GM19468 (cell line): ENCODE measurements around the gene SNRNP27.

Experiments
- ATAC-seq: cut with Tn5 transposase; IDR thresholded peaks from one replicate; pipeline ENCODE4 v1.9.1; 2021; ENCODE audit warnings: mild to moderate bottlenecking, moderate library complexity, moderate number of reproducible peaks; ENCODE audit not compliant: unreplicated experiment; ENCODE audit errors: extremely low read depth

SNRNP27 gene

DNA sequence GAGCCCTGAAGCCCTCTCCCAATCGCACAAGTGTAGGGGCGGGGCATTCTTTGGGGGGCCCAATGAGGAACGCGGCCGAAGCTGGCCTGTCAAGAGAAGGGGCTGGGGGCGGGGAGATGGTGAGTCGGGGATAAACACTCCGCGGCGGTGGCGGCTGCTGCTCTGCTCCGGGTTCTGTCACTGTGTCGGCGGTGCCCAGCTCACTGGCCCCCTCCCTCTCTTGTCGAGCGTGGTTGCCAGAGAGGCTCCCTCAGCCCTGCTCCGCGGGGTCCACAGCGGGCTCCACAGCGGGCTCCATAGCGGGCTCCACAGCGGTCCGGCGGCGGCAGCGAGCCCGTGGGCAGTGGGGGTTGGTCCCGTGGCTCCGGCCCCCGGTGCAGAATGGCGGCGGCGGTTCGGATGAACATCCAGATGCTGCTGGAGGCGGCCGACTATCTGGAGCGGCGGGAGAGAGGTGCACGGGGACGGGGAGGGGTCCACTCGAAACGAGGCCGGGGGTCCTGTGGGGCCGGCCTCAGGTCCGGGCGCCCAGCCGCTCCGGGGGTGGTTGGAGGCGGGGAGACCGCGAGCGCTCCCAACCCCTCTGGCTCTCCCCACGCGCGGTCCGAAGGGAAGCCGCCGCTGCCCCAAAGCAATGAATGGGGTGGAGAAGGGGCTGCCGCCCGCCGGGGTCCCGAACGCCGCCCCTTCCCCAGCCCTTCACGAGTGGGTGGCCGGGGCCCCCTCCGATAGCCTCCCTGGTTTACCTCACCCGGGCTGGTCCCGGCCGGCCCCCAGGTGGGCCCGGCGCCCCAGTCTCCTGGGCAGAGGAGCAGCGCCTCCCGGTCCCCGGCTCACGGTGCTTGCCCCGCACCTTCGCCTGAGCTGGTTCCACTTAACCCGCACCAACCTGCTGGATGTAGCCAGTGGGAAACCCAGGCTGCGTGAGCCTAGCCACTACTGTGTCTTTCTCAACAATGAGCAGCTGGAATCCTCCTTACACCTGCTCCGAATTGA, 21.5 kb downstream of the SNRNP27 start, which contains the start of gene MXD1:
Gene MXD1 (plus strand): TSS at position 160 of the 996 bp plus-strand sequence. CDS start 222 bp downstream, at position 382.
- no peak for ATAC-seq

DNA sequence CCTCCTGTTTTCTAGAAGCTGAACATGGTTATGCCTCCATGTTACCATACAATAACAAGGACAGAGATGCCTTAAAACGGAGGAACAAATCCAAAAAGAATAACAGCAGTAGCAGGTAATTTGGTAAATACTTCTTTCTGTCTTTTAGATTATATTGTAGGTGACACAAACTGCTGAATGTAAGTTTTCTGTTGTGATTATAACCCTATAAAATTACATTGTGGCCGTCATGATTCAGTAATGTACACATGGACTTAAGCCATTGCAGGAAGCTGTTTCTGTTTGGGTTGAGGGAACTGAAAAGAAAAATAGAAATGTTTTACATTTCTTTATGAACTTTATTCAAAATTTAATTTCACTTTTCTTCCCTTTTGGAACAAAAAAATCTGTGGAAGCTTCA, 22.4 kb downstream of the SNRNP27 start:
- no peak for ATAC-seq

DNA sequence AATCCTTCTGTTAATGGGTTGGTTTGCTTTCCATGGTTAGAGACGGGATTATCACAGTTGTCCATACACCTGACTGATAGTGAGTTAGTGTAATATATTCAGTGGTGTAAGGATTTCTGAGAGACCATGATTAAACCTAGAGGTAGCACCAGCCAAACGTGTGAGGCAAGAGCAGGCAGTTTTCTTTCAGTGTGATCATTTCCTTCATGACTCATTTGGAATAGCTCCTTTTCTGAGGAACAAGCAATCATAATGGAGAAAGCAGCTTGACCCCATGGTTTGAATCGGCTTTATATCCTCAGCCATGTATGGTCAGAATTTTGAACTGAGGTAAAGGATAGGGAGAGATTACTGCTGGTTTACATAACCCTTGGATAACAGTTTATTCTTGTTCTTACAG, 24.1 kb downstream of the SNRNP27 start:
- ATAC-seq = no peak

DNA sequence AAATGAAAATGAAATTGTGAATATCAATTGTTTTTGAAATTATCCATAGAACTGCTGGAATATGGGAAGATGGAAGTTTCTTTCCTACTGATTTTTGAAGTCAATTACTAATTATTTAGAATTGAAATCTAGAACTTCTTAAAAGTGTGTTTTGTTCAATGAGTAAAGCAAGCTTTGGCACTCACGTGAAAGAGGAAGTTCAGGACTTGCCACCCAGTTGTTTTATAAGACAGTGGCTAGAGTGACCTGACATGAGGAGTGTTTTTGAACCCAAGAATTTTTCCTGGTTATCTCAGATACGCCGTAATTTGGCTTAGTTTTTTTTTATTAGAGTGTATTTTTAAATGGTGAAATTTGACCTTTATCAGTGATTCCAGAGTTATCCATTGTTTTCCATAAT, 24.6 kb downstream of the SNRNP27 start:
- ATAC-seq = no peak

DNA sequence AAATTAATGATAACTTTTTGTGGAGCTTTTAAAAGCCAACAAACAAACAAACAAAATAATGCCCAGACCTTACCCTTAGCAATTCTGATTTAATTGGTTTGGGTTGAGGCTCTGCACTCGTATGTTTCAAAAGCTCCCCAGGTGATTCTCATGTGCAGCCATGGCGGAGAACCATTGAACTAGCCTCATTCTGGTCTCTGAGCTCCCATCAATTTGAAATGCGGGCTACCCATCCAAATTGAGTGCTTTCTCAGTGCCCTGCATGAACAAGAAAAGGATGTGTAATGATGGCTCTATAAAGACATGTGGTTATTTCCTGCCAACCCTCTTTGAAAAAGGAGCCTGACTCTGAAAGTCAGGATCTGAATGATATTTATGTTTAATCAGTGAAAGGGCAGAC, 29.4 kb downstream of the SNRNP27 start:
- ATAC-seq = no peak

DNA sequence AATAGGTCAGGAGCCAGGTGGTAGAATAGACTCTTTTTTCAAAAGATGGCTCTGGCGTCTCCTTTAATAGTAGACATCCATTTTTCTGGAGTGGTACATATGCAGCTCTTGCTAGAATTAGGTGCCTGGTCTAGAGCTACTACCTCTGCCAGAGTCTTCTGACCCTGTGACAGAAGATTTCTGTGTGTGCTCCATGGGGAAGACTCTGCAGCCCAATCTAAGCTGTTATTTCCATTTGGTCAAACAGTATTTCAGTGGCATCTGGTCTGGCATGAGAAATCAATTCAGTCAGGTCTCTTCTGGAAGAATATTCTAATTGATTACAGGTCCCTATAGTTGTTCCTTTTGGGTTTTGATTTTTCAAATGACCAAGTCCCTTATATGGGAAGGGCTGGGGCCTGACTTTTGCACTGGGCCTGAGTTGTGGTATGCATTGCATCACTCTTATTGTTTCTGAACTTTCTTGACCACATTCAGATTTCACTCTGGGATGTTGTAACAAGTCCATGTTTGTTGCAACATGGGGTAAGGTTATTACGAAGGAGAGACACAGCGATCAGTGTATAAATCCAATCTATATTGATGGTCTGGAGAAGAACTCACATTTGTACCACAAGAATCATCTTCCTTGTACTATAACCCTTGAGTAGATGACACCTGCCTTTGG, 33.2 kb downstream of the SNRNP27 start:
- ATAC-seq = no peak

DNA sequence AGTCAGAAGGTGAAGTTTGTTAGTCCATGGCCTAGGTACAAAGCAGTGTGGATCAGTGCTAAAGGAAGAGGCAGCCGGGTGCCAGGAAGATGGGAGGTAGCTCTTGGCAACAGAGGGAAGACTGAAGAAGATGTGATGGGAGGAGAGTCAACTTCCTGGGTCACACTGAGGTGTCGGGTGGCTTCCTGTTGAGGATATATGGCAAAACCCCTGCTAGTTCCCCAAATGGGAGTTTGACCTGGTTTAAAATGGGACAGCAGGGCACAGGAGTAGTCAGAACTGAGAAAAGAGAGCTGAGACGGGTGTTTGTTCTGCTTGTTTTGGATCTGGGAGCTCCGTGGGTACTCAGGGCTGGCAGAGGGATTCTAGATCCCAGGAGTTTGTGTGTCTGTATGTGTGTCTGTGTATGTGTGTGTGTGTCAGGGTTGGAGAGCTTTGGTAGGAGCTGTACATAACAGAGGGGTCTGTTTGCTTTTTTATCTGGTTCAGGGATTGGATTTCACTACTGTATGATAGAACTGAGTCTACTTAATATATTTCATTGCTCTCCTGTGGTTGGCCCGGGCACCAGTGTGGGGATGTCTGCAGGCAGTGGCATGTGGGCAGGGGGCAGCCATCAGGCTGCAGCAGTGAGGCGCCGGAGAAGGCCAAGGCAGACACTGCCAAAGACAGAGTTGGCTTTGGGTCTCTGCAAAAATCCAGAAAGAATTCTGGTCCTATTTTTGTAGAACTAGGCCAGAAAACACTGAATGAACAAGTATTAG, 38.3 kb downstream of the SNRNP27 start:
- no peak for ATAC-seq

DNA sequence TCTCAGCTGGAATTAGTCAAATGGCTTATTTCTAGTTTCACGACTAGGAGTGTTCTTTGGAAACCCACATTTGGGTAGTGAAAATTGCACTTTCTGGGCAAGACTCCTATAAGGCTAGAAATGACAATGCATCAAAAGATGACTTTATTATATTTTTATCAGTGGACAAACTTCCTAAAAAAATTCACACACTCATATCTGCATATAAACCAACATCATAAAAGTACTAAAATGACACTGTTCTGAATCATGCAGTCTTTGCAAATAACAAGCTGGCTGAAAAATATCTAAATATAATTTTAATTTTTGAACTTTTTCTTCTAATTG, 38.8 kb downstream of the SNRNP27 start:
- ATAC-seq = no peak

DNA sequence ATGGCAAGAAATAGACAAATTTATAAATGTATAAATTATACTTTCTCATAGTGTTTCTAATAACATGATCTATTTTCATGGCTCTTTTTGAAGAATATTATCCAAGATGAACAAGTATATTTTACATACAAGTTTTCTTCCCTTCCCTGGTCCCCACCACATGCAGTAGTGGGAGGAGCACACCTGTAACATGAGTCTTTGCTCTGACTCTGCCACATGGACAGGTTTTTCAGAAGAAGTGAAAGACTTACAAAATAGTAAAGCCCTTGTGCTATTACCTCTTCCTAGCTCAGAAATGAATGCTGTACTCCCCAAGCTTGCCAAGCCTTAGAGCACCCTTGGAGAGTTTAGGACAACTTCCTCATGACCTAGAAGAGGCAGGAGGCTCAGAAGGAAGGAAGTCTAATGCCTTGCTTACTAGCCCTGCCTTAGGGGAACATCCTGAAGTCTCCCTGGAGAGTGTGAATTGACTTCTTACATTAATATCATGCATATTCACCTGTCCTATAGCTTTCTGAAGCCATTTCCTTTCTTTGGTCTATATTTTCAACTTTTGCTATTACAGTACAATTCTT, 39.6 kb downstream of the SNRNP27 start:
- no peak for ATAC-seq

DNA sequence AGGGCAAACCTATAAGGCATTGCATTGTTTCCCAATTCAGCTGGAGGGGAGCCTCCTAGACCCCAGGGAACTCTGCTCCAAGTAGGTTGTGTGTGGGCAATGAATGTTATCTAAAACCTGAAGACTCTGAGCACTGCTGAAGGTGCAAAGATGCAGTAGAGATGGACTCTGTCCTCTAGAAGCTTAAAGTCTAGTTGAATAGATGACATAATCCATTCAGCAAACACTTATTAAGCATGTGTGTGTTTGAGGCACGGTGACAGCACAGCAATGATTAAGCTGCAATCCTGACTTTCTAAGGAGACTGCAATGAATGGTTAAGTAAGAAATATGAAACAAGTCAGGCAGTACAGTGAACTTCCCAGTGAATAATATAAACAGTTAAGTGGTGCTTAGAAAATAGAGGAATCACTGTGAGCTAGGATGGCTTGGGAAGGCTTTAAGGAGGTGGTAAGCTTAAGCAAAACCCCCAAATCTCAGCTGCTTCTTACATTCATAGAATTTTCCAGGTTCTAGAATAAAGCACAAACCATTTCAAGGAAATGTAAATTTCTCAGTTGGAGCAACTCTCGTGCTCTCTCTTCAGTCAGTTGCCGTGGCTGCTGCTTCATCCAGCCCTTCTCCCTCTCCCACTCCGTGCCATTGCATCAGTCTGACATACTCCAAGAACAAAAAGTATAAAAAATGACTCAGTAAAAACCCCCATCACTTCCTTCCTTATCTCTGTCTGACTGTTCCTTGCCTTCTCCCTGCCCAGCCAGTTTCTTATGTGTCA, 40.3 kb downstream of the SNRNP27 start:
- no peak for ATAC-seq

DNA sequence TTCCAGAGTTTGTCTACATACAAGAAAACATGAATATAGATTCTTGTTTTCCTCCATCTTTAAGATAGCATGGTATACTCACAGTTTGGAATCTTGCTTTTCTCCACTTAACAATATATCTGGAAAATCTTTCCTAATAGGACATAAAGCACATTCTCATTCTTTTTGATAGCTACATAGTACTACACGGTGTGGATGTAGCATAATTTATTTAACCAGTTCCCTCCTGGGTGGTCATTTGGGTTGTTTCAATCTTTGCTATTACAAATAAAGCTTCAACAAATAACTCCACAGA, 40.8 kb downstream of the SNRNP27 start:
- ATAC-seq = no peak

DNA sequence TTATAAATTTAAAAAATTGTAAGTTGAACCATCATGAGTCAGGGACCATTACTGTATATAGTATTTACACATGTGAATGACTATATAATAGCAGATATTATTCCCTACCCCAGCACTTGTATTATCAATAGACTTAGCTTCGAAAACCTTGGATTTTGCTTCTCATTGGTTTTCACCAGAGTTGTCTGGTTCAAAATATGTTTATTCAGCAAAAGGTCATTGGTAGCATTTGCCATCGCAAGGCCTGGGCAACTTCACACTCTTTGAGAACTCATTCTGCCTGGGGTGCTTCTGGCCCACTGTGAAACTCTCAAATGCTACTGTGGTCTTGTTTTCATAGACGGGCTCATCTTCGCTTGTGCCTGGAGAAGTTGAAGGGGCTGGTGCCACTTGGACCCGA, 41.3 kb downstream of the SNRNP27 start:
- ATAC-seq = no peak

DNA sequence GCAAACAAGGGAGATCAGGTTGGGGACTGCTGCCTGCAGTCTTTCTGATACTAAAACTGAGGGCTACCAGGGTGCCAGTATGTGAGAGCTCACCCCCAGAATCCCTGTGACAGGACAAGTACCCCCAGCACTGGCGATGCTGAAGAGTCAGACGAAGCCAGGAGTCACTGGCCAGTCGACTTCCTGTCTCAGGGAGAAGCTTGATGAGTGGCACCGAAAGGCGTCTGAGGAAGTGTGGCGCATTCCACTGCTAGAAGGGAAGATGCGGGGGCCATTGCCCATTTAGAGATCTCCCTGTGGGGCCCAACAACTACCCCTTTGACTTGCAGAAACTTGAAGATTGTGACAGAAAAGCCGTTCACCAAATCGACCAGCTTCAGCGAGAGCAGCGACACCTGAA, 43.1 kb downstream of the SNRNP27 start:
- no peak for ATAC-seq

DNA sequence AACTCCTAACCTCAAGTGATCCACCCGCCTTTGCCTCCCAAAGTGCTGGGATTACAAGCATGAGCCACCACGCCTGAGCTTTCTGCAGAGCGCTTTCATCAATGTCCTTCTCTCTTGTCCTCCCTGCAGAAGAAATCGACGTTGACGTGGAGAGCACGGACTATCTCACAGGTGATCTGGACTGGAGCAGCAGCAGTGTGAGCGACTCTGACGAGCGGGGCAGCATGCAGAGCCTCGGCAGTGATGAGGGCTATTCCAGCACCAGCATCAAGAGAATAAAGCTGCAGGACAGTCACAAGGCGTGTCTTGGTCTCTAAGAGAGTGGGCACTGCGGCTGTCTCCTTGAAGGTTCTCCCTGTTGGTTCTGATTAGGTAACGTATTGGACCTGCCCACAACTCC, 44.2 kb downstream of the SNRNP27 start:
- ATAC-seq = no peak

DNA sequence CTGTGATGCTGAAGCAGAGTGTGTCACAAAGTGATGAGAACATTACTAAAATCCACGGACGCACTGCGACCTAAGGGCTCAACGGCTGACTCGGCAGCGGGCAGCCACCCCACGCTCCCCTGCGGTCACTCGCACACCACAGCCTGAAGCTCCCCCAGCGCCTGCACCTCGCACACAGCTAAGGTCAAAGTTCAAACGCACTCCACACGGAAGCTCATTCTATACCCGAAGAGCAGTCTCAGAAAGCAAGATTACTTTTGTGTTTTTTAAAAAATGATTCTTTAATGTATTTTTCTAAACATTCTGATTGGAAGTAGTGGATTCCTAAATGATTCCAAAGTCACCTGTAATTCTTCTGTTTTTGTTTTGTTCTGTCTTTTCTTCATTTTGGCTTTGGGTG, 46.0 kb downstream of the SNRNP27 start:
- no peak for ATAC-seq

DNA sequence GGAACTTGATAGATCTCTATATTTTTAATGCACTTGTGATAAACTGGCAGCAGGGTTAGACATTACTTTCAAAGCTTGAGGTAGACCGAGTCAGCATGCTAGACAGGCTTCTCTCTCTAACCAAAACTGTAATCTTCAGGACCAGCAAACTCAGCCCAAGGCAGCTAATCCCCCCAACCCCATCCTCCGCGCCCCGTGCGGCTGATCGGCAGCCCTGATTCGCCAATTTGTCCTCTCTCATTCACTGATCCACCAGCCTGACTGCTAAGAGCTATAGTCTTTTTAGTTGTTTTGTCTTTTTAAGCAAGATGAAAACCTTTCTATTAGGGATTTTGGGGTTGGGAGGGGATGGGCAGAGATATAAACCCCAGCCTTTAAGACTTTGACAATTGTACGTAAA, 46.9 kb downstream of the SNRNP27 start:
- ATAC-seq = no peak

DNA sequence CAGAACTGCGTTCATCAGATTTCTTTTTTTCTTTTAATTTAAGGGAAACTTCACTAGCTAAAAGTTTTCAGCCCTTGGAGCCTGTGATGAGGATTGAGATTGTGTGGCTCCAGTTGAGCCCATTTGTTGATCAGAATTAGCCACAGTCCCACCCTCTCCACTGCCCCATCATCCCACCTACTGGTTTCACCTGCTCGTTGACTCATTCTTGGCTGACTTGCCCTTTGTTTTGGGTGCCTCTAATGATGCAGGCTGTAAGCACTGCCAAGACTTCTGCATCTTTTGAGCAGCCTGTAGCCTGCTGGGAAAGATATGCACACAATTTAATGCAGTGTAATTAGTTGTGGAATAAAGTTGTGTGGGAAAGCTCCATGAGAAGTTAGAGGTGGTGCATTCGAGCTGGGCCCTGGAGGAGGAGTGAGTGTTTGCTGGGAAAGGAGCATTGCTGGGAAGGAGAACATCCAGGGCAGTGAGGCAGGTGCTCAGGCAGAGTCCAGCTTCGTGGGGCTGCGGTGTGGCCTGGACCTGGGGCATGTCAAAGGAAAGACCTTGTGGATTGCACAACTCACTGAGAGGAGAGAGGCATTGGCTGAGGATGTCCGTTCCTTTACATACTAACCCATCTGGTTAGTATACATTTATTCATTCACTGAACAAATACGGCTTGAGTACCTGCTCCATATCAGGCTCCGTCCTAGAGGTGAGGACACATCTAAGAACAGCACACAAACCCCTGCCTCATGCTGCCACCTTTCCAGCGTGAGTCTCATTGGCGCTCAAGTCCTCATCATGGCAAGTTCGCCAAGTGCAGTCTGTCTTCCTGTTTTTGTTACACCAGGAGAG, 49.5 kb downstream of the SNRNP27 start:
- no peak for ATAC-seq

DNA sequence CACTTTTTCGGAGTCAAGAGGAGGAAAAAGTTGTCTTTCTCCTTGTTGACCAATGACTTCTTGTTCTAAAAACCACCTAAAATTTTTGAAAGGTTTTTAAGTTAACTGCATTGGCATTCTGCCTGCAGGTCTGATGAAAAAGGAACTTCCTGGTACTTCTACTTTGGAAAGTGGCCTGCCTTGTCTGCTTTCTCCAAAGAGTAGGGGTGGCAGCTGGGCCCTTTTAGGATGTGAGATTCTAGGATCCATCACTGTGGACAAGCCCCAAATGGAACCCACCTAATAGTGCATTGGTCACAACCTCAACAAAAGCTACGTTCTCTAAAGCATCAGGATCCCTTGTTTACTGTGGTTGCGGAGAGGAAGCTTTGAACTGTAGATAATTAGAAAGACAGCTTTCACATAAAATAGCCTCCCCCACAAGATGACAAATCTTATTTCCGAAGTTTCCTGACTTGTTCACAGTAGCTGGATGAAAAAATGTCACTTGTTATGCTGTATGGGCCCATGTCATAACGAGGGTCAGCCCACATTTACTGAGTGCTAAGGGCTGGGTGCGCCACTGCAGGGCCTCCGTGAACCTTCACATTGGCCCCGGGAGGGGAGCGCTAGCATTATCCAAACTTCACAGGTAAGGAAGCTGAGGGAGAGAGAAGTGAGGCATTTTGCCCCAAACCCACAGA, 50.2 kb downstream of the SNRNP27 start:
- ATAC-seq = no peak

DNA sequence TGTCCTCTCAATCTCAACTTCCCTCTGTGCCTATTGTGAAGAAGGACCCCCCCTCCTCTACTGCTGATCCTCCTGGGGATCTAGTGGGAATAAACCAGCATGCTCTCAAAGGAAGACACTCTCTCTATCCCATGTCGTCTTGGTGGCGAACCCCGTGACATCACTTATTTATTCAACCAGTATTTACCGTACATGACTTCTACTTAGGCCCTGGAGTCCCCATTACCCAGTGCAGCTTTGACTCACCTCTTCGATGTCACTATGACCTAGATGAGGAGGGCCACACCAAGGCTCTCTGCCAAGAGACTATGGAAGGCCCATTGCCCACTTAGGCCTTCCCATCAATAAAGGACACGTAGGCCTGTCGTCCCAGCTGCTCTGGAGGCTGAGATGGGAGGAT, 51.0 kb downstream of the SNRNP27 start:
- no peak for ATAC-seq
